OCI-LY1 (cell line): ENCODE measurements around the gene PRPSAP2.

Experiments
- H2AFZ ChIP-seq: fragments of 200-600 bp; sonication (generic), shearing (Covaris generic); 2 replicates; pipeline ENCODE4 v1.6.0; 2014; ENCODE audit warnings: antibody characterized with exemption, mild to moderate bottlenecking, low read length
- H3F3A ChIP-seq: fragments of 200-600 bp; sonication (generic), shearing (Covaris generic); 2 replicates; pipeline ENCODE4 v1.6.0; 2014; ENCODE audit warnings: mild to moderate bottlenecking, antibody characterized with exemption, low read length, moderate library complexity; ENCODE audit not compliant: insufficient read depth
- H3K27ac ChIP-seq: fragments of 200-600 bp; sonication (generic); 2 replicates; pipeline ENCODE4 v1.5.1; 2014; ENCODE audit warnings: low read length, mixed run types, mild to moderate bottlenecking, low read depth; ENCODE audit not compliant: poor library complexity, severe bottlenecking
- H3K27me3 ChIP-seq: fragments of 200-600 bp; sonication (generic); 2 replicates; pipeline ENCODE4 v1.6.0; 2014; ENCODE audit warnings: antibody characterized with exemption, mild to moderate bottlenecking, low read length, moderate library complexity; ENCODE audit not compliant: insufficient read depth
- H3K36me3 ChIP-seq: fragments of 200-600 bp; sonication (generic); 2 replicates; pipeline ENCODE4 v1.6.1; 2014; ENCODE audit warnings: mild to moderate bottlenecking, antibody characterized with exemption, low read length, moderate library complexity, mixed read lengths; ENCODE audit not compliant: insufficient read depth
- H3K4me1 ChIP-seq: fragments of 200-600 bp; sonication (generic); 2 replicates; pipeline ENCODE4 v1.5.1; 2014; ENCODE audit warnings: mild to moderate bottlenecking, low read length, moderate library complexity; ENCODE audit not compliant: insufficient read depth, severe bottlenecking
- H3K4me2 ChIP-seq: fragments of 200-600 bp; sonication (generic), shearing (Covaris generic); 2 replicates; pipeline ENCODE4 v1.6.1; 2014; ENCODE audit warnings: low read length
- H3K4me3 ChIP-seq: fragments of 200-600 bp; sonication (generic); 2 replicates; pipeline ENCODE4 v1.5.1; 2014; ENCODE audit warnings: low read length, low read depth, mild to moderate bottlenecking, mixed read lengths; ENCODE audit not compliant: poor library complexity, severe bottlenecking
- H3K79me2 ChIP-seq: fragments of 200-600 bp; shearing (Covaris generic); 2 replicates; pipeline ENCODE4 v1.6.1; 2016; ENCODE audit warnings: mixed run types, low read length, mixed read lengths; ENCODE audit not compliant: insufficient read depth
- H3K9ac ChIP-seq: fragments of 200-600 bp; sonication (generic), shearing (Covaris generic); 2 replicates; pipeline ENCODE4 v1.6.1; 2014; ENCODE audit warnings: mild to moderate bottlenecking, low read length, mixed read lengths
- H3K9me2 ChIP-seq: fragments of 200-600 bp; sonication (generic), shearing (Covaris generic); 2 replicates; pipeline ENCODE4 v1.6.1; 2014; ENCODE audit warnings: low read depth, mild to moderate bottlenecking, low read length, mixed read lengths
- H3K9me3 ChIP-seq: fragments of 200-600 bp; shearing (Covaris generic); 2 replicates; pipeline ENCODE4 v1.6.1; 2014; ENCODE audit warnings: low read length, mixed read lengths
- H4K20me1 ChIP-seq: fragments of 200-600 bp; sonication (generic), shearing (Covaris generic); 2 replicates; pipeline ENCODE4 v1.6.0; 2016; ENCODE audit warnings: mild to moderate bottlenecking, low read length; ENCODE audit not compliant: insufficient read depth
- CTCF ChIP-seq: fragments of 200-600 bp; sonication (generic), shearing (Covaris generic); IDR thresholded peaks from 2 replicates; pipeline ENCODE4 v1.5.1; 2017; ENCODE audit warnings: mild to moderate bottlenecking, antibody characterized with exemption, low read length, moderate library complexity, mixed read lengths
- EZH2 ChIP-seq: fragments of 200-600 bp; sonication (generic), shearing (Covaris generic); IDR thresholded peaks from 2 replicates; pipeline ENCODE4 v1.8.0; 2017; ENCODE audit warnings: borderline replicate concordance, mixed run types, mild to moderate bottlenecking, antibody characterized with exemption, low read length, moderate library complexity, mixed read lengths

PRPSAP2 gene

GRCh38 chr17:18977646-18978045 is 119.7 kb downstream of the PRPSAP2 start:
- no peak for TF ChIP-seq CTCF
- no peak for TF ChIP-seq EZH2
- no peak overlapping the region for H3K27ac ChIP-seq
- H2AFZ ChIP-seq: no peak overlapping the region

GRCh38 chr17:18978050-18978449 is 120.1 kb downstream of the PRPSAP2 start:
- H3K27me3 ChIP-seq: no peaks in the 10 kb centered on the region
- TF ChIP-seq CTCF (no peak), EZH2 (no peak)
- peaks cover 25% of the 10 kb centered on the region; the same call in 1 of the 2 replicates for H3K36me3 ChIP-seq
- no peaks in the 10 kb centered on the region for H4K20me1 ChIP-seq
- no peak overlapping the region for H3K9ac ChIP-seq
- H3K9me3 ChIP-seq: no peaks in the 10 kb centered on the region
- H3F3A ChIP-seq: no peaks in the 10 kb centered on the region
- no peak overlapping the region for H3K27ac ChIP-seq
- H2AFZ ChIP-seq: no peak overlapping the region
- no peak overlapping the region for H3K4me3 ChIP-seq
- no peaks in the 10 kb centered on the region for H3K79me2 ChIP-seq
- no peaks in the 10 kb centered on the region for H3K4me1 ChIP-seq
- H3K4me2 ChIP-seq: no peak overlapping the region
- no peaks in the 10 kb centered on the region for H3K9me2 ChIP-seq

More at GRCh38 chr17:18977646-18978045, 119.7 kb downstream of the PRPSAP2 start:
- no peaks in the 10 kb centered on the region for H3K79me2 ChIP-seq
- H3K4me3 ChIP-seq: no peak overlapping the region
- H3K27me3 ChIP-seq: no peaks in the 10 kb centered on the region
- H3K36me3 ChIP-seq: peaks cover 25% of the 10 kb centered on the region; the same call in 1 of the 2 replicates
- no peaks in the 10 kb centered on the region for H3K9me3 ChIP-seq
- H3K9ac ChIP-seq: no peak overlapping the region
- no peaks in the 10 kb centered on the region for H4K20me1 ChIP-seq
- H3K4me1 ChIP-seq: no peaks in the 10 kb centered on the region
- no peaks in the 10 kb centered on the region for H3F3A ChIP-seq
- H3K4me2 ChIP-seq: no peak overlapping the region
- no peaks in the 10 kb centered on the region for H3K9me2 ChIP-seq

- Histone ChIP-seq H4K20me1 (no peaks in the 10 kb centered on the region), H3K79me2 (no peaks in the 10 kb centered on the region), H3K27ac (no peak overlapping the region), H3K9me3 (no peaks in the 10 kb centered on the region), H3K4me2 (no peak overlapping the region), H3K4me1 (no peaks in the 10 kb centered on the region), H3K4me3 (no peak overlapping the region), H3K36me3 (peaks cover 25% of the 10 kb centered on the region; the same call in 1 of the 2 replicates), H3K27me3 (no peaks in the 10 kb centered on the region), H3K9me2 (no peaks in the 10 kb centered on the region), H3F3A (no peaks in the 10 kb centered on the region), H2AFZ (no peak overlapping the region), H3K9ac (no peak overlapping the region)
- TF ChIP-seq EZH2: no peak
- no peak for TF ChIP-seq CTCF
These were observed 120.7 kb downstream of the PRPSAP2 start for GRCh38 chr17:18978655-18979054.
